ENCODE results near the gene USP7. TPM values are rescaled to one million over a fixed set of nuclear protein-coding genes. Genes with fewer than 3 reads are reported as not detected.

USP7 gene
- total RNA-seq, 2 donors from 2014 or later, result 60.2 to 84.9 TPM

DNA sequence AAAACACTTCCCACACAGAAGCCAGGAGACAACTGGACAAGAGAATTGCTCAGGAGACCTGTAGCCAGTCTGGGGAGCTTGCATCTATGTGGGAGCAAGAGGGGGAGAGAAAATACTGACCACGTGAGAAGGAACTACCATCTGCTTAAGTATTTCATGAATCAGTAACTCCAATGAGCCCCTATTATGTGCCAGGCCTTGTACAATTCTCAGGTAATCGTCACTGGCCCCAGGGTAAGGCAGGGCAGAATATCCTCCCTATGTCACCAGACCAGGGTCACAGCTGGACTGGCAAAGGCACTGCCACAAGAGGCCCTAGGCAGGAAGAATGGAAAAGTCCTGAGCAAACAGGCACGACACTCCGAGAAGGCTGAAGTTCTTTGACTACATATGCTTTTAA is 25.9 kb downstream of the USP7 start:
- intact Hi-C loops (cut with DNase I), result no loop called here
- H3K27ac ChIP-seq, result no peak overlapping the region
- H3K4me1 ChIP-seq (replicated peaks), result no peaks in the 10 kb centered on the region

DNA sequence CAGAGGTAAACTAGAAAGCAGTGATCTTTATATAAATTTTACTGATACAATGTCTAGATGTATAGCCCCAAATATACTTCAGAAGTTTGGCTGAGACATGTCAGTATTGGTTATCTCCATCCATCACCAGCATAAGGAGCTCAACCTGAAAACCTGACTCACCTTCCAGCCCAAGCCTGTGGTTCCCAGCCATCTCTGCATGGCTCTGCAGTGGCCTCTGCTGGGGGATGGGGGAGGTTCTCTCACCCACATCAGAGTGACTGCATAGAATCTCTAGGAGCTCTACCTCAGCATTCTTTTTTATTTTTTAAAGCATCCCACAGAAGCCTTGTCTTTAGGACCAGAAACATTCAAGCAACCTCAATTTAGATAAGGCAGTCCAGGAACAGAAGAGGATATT is 27.3 kb downstream of the USP7 start:
- TF ChIP-seq POLR2A (IDR thresholded peaks at IDR 0.05), result no peak
- peak in 3 of 4 experiments; percentile 21 to 36 (median 23) for TF ChIP-seq CTCF (IDR thresholded peaks at IDR 0.05)
- Histone ChIP-seq H3K4me3 (no peak overlapping the region), H3K27ac (no peak overlapping the region), H3K27me3 (replicated peaks; ENCODE audit: insufficient read depth) (no peaks in the 10 kb centered on the region), H3K4me1 (replicated peaks) (no peaks in the 10 kb centered on the region), H3K36me3 (no peaks in the 10 kb centered on the region), H3K9me3 (no peaks in the 10 kb centered on the region)
- intact Hi-C loops (cut with DNase I), result no loop called here
- DNase-seq (ENCODE audit: low spot score), result peak; percentile 13

More for the DNA sequence above, 25.9 kb downstream of the USP7 start:
- WGBS, result 57% methylated on average over 4 of the region's 4 CpGs
- H3K4me3 ChIP-seq, result no peak overlapping the region
- no peaks in the 10 kb centered on the region for H3K9me3 ChIP-seq
- H3K27me3 ChIP-seq (replicated peaks; ENCODE audit: insufficient read depth), result no peaks in the 10 kb centered on the region
- no peak for TF ChIP-seq POLR2AphosphoS5 (IDR thresholded peaks at IDR 0.05)
- TF ChIP-seq CTCF (IDR thresholded peaks at IDR 0.05), result no peak
- TF ChIP-seq POLR2A (IDR thresholded peaks at IDR 0.05), result no peak
- DNase-seq (ENCODE audit: low spot score), result no peak
- no peaks in the 10 kb centered on the region for H3K36me3 ChIP-seq

DNA sequence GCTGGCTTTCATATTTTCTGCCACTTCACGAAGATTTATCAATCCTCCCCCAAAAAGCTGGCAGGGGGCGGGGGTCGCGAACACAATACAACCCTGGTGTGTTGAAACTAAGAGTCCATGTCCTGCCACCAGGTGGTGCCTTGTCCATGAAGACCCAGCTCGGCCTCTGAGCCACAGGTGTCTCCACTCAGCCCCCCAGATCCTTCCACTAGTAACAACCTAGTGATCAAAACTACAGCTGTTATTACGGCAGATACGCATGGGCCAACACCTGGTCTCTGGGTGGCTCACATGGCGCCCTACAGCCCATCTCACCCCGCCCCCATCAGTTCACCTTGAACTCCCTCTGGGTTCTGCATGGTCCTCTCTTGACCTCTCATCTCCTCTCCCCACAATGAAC is 27.7 kb downstream of the USP7 start:
- TF ChIP-seq CTCF (IDR thresholded peaks at IDR 0.05), result no peak
- no peak for TF ChIP-seq POLR2A (IDR thresholded peaks at IDR 0.05)
- TF ChIP-seq POLR2AphosphoS5 (IDR thresholded peaks at IDR 0.05), result no peak
- Histone ChIP-seq H3K27ac (no peak overlapping the region), H3K4me1 (replicated peaks) (no peaks in the 10 kb centered on the region), H3K36me3 (no peaks in the 10 kb centered on the region), H3K27me3 (replicated peaks; ENCODE audit: insufficient read depth) (no peaks in the 10 kb centered on the region), H3K9me3 (no peaks in the 10 kb centered on the region), H3K4me3 (no peak overlapping the region)
- 86% methylated on average over 9 of the region's 9 CpGs for WGBS
- intact Hi-C loops (cut with DNase I), result no loop called here
- no peak for DNase-seq (ENCODE audit: low spot score)

- Histone ChIP-seq H3K27ac (no peak overlapping the region), H3K9me3 (no peaks in the 10 kb centered on the region), H3K36me3 (no peaks in the 10 kb centered on the region), H3K4me1 (replicated peaks) (no peaks in the 10 kb centered on the region), H3K4me3 (no peak overlapping the region), H3K27me3 (replicated peaks; ENCODE audit: insufficient read depth) (no peaks in the 10 kb centered on the region)
- TF ChIP-seq POLR2AphosphoS5 (IDR thresholded peaks at IDR 0.05), result no peak
- TF ChIP-seq CTCF (IDR thresholded peaks at IDR 0.05), result no peak
- TF ChIP-seq POLR2A (IDR thresholded peaks at IDR 0.05), result no peak
- no peak for DNase-seq (ENCODE audit: low spot score)
- intact Hi-C loops (cut with DNase I), result no loop called here
- WGBS, result 76% methylated on average over 6 of the region's 6 CpGs
Measured at GRCh38 chr16:8934601-8935000, 29.1 kb downstream of the USP7 start.

- intact Hi-C loops (cut with DNase I), result no loop called here
- H3K36me3 ChIP-seq, result no peaks in the 10 kb centered on the region
- no peak overlapping the region for H3K4me3 ChIP-seq
- 31% methylated on average over 6 of the region's 6 CpGs for WGBS
- peak; percentile 22 for DNase-seq (ENCODE audit: low spot score)
- H3K27me3 ChIP-seq (replicated peaks; ENCODE audit: insufficient read depth), result no peaks in the 10 kb centered on the region
- H3K27ac ChIP-seq, result no peak overlapping the region
- no peak for TF ChIP-seq CTCF (IDR thresholded peaks at IDR 0.05)
- TF ChIP-seq POLR2A (IDR thresholded peaks at IDR 0.05), result no peak
- no peak for TF ChIP-seq POLR2AphosphoS5 (IDR thresholded peaks at IDR 0.05)
- no peaks in the 10 kb centered on the region for H3K4me1 ChIP-seq (replicated peaks)
- H3K9me3 ChIP-seq, result no peaks in the 10 kb centered on the region
Measured at GRCh38 chr16:8931859-8932258, 31.8 kb downstream of the USP7 start.

All from prostate gland (tissue), 2 donors.